HEK293T (cell line): ENCODE results near the gene RHEB.

Source experiments
- CTCF ChIA-PET: fragments of 350-600 bp; formaldehyde crosslinking; extraction: SDS; loops from one replicate; lab custom pipeline; 2021; ENCODE audit warnings: antibody characterized with exemption, inconsistent platforms; lab: Yijun Ruan, JAX
- POLR2A ChIA-PET: fragments of 350-600 bp; formaldehyde crosslinking; extraction: SDS; loops from one replicate; lab custom pipeline; 2020; ENCODE audit warnings: antibody characterized with exemption, inconsistent platforms; lab: Yijun Ruan, JAX
- DNase-seq: peaks from one replicate; pipeline ENCODE4 v3.0.0; 2012; ENCODE audit warnings: mixed read lengths; ENCODE audit errors: extremely low spot score
- ARNT ChIP-seq: fragments of 450-650 bp; IDR thresholded peaks from 2 replicates; pipeline ENCODE4 v1.6.1; 2017; ENCODE audit warnings: mild to moderate bottlenecking
- BHLHE40 ChIP-seq: fragments of 450-650 bp; IDR thresholded peaks from 2 replicates; pipeline ENCODE4 v1.6.1; 2016; ENCODE audit warnings: mild to moderate bottlenecking, moderate library complexity, borderline replicate concordance
- CTBP1 ChIP-seq: fragments of 450-650 bp; IDR thresholded peaks from 2 replicates; pipeline ENCODE4 v1.6.1; 2016; ENCODE audit warnings: borderline replicate concordance
- ELF4 ChIP-seq: fragments of 450-650 bp; IDR thresholded peaks from 2 replicates; pipeline ENCODE4 v1.6.1; 2017; ENCODE audit warnings: antibody characterized with exemption
- FOXA1 ChIP-seq: fragments of 450-650 bp; IDR thresholded peaks from 2 replicates; pipeline ENCODE4 v1.6.1; 2016; ENCODE audit warnings: mild to moderate bottlenecking
- FOXK2 ChIP-seq: fragments of 450-650 bp; IDR thresholded peaks from 2 replicates; pipeline ENCODE4 v1.6.1; 2016; ENCODE audit warnings: mild to moderate bottlenecking
- FOXM1 ChIP-seq: fragments of 450-650 bp; IDR thresholded peaks from 2 replicates; pipeline ENCODE4 v1.6.1; 2017; ENCODE audit warnings: mild to moderate bottlenecking, borderline replicate concordance
- HDGF ChIP-seq: fragments of 450-650 bp; IDR thresholded peaks from 2 replicates; pipeline ENCODE4 v1.6.1; 2017; ENCODE audit warnings: antibody characterized with exemption, borderline replicate concordance
- L3MBTL2 ChIP-seq: fragments of 450-650 bp; conservative IDR thresholded peaks from 2 replicates; pipeline ENCODE4 v1.6.1; 2016; ENCODE audit warnings: mild to moderate bottlenecking
- LEF1 ChIP-seq: fragments of 450-650 bp; IDR thresholded peaks from 2 replicates; pipeline ENCODE4 v1.6.1; 2017; ENCODE audit warnings: mild to moderate bottlenecking, borderline replicate concordance
- NFRKB ChIP-seq: fragments of 450-650 bp; IDR thresholded peaks from 2 replicates; pipeline ENCODE4 v1.6.1; 2016; ENCODE audit warnings: mild to moderate bottlenecking, moderate library complexity
- SP1 ChIP-seq: fragments of 450-650 bp; IDR thresholded peaks from 2 replicates; pipeline ENCODE4 v1.6.1; 2017
- SUZ12 ChIP-seq: fragments of 450-650 bp; IDR thresholded peaks from 2 replicates; pipeline ENCODE4 v1.6.1; 2016; ENCODE audit warnings: mild to moderate bottlenecking
- TARDBP ChIP-seq: fragments of 450-650 bp; IDR thresholded peaks from 2 replicates; pipeline ENCODE4 v1.6.1; 2016
- ZNF384 ChIP-seq: fragments of 450-650 bp; IDR thresholded peaks from 2 replicates; pipeline ENCODE4 v1.6.1; 2016
- TF ChIP-seq, protein P1 (sequence below): fragments of 450-650 bp; IDR thresholded peaks from 2 replicates; pipeline ENCODE4 v1.6.1; 2016

Gene RHEB

GRCh38 chr7:151453326-151453791 is 66.3 kb downstream of the RHEB start:
- no peak for TF ChIP-seq HDGF
- TF ChIP-seq SUZ12: no peak
- no peak for TF ChIP-seq LEF1
- TF ChIP-seq, protein P1, sequence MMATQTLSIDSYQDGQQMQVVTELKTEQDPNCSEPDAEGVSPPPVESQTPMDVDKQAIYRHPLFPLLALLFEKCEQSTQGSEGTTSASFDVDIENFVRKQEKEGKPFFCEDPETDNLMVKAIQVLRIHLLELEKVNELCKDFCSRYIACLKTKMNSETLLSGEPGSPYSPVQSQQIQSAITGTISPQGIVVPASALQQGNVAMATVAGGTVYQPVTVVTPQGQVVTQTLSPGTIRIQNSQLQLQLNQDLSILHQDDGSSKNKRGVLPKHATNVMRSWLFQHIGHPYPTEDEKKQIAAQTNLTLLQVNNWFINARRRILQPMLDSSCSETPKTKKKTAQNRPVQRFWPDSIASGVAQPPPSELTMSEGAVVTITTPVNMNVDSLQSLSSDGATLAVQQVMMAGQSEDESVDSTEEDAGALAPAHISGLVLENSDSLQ: no peak
- TF ChIP-seq CTBP1: no peak
- no peak for TF ChIP-seq ARNT
- no peak for TF ChIP-seq FOXA1
- no peak for TF ChIP-seq FOXK2
- no peak for TF ChIP-seq SP1
- no peak for TF ChIP-seq L3MBTL2
- no peak for TF ChIP-seq ELF4
- no peak for TF ChIP-seq ZNF384
- TF ChIP-seq BHLHE40: no peak
- no peak for TF ChIP-seq TARDBP
- no peak for TF ChIP-seq FOXM1
- CTCF ChIA-PET: interaction anchor here (0.8 kb wide), 1 partner anchor 30 kb away, joined by 3 read pairs; no protein-coding TSS in a partner anchor
- no peak for DNase-seq
- POLR2A ChIA-PET: no interaction called here

GRCh38 chr7:151452680-151453325 is 66.9 kb downstream of the RHEB start:
- CTCF ChIA-PET: interaction anchor here (1.0 kb wide), 1 partner anchor 26 kb away, joined by 5 read pairs; no protein-coding TSS in a partner anchor
- POLR2A ChIA-PET: no interaction called here
- no peak for DNase-seq
- TF ChIP-seq FOXK2: no peak

- TF ChIP-seq HDGF (no peak), CTBP1 (no peak)
- ChIA-PET CTCF (interaction anchor here (1.0 kb wide), 2 partner anchors 25 to 83 kb away, joined by 3 to 5 read pairs; no protein-coding TSS in a partner anchor), POLR2A (no interaction called here)
- no peak for DNase-seq
These were observed 67.8 kb downstream of the RHEB start for GRCh38 chr7:151451626-151452571.

DNA sequence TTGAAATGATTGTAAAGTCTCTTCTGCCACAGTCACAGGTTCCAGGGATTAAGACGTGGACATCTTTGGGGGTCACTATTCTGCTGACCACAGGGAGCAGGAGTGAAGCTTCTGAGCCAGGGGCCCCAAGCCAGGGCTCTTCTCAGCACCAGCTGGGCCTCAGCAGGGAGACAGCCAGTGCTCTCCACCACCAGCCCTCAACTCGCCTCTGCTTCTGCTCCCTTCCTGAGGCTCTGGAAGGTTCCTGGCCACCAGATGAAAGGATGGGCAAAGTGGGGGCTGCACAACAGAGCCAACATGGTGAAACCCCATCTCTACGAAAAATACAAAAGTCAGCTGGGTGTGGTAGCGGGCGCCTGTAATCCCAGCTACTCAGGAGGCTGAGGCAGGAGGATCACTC is 68.5 kb downstream of the RHEB start:
- no peak for DNase-seq
- POLR2A ChIA-PET: no interaction called here
- CTCF ChIA-PET: interaction anchor here (0.6 kb wide), 1 partner anchor 61 kb away, joined by 3 read pairs; no protein-coding TSS in a partner anchor
- TF ChIP-seq ZNF384 (no peak), ELF4 (no peak), CTBP1 (no peak), L3MBTL2 (no peak), SUZ12 (no peak), TARDBP (no peak), SP1 (no peak), FOXK2 (no peak), HDGF (no peak), NFRKB (no peak), LEF1 (no peak)
- TF ChIP-seq, protein P1: no peak

DNA sequence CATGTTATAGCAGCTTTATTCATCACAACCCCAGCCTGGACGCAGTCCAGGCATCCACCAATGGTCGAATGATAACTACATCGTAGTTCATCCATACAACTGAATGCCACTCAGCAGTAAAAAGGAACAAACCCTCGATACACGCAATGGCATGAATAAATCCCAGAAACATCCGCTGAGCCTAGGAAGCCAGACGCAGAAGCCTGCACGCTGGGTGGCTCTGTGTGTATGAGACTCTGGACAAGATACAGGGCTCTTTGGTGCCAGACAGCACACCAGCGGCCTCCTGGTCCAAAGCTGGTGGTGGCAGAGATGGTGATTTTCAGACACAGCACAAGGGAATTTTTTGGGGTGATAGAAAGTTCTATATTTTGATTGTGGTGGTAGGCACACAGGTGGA is 69.7 kb downstream of the RHEB start:
- ChIA-PET CTCF (interaction anchor here (1.2 kb wide), 1 partner anchor 81 kb away, joined by 3 read pairs; no protein-coding TSS in a partner anchor), POLR2A (interaction anchor here (1.0 kb wide), 1 partner anchor 11 kb away, joined by 3 read pairs; no protein-coding TSS in a partner anchor)
- TF ChIP-seq CTBP1 (no peak), ZNF384 (no peak), ARNT (no peak), TARDBP (no peak), ELF4 (no peak), FOXM1 (no peak), LEF1 (no peak), SP1 (no peak), HDGF (no peak), SUZ12 (no peak), FOXK2 (no peak), NFRKB (no peak), FOXA1 (no peak), BHLHE40 (no peak), L3MBTL2 (no peak)
- TF ChIP-seq, protein P1: no peak
- no peak for DNase-seq
